Astrocyte (in vitro differentiated cells and primary cell): ENCODE measurements around the gene AMIGO1. TPM values are rescaled to one million over a fixed set of nuclear protein-coding genes. Genes with fewer than 3 reads are reported as not detected.

Source experiments
- DNase-seq: peaks from one replicate; pipeline ENCODE4 v3.0.0-alpha.2; 2010; ENCODE audit warnings: low read depth
- FAIRE-seq: peaks from 2 replicates; lab custom pipeline; 2011; peaks lifted over from hg19 to GRCh38; lab: Jason Lieb, UNC
- H2AFZ ChIP-seq: 2 replicates; pipeline ENCODE4 v1.6.0; 2012; ENCODE audit warnings: low read depth, low read length, inconsistent platforms
- H3K27ac ChIP-seq: 2 replicates; pipeline ENCODE4 v1.5.1; 2011; ENCODE audit warnings: low read depth, low read length, inconsistent platforms
- H3K27me3 ChIP-seq: 2 replicates; pipeline ENCODE4 v1.6.0; 2011; ENCODE audit warnings: low read length, inconsistent platforms; ENCODE audit not compliant: insufficient read depth
- H3K36me3 ChIP-seq: 2 replicates; pipeline ENCODE4 v1.5.1; 2011; ENCODE audit warnings: low read length, inconsistent platforms; ENCODE audit not compliant: insufficient read depth
- H3K4me1 ChIP-seq: 2 replicates; pipeline ENCODE4 v1.5.1; 2011; ENCODE audit warnings: low read length, inconsistent platforms; ENCODE audit not compliant: insufficient read depth
- H3K4me2 ChIP-seq: 2 replicates; pipeline ENCODE4 v1.6.0; 2012; ENCODE audit warnings: low read length, inconsistent platforms
- H3K4me3 ChIP-seq: 2 replicates; pipeline ENCODE4 v1.5.1; 2011; ENCODE audit warnings: low read depth, mild to moderate bottlenecking, low read length, inconsistent platforms; ENCODE audit not compliant: insufficient read depth
- H3K79me2 ChIP-seq: 2 replicates; pipeline ENCODE4 v1.6.0; 2012; ENCODE audit warnings: mild to moderate bottlenecking, low read length, inconsistent platforms; ENCODE audit not compliant: insufficient read depth
- H3K9ac ChIP-seq: 2 replicates; pipeline ENCODE4 v1.6.0; 2012; ENCODE audit warnings: mild to moderate bottlenecking, low read length, inconsistent platforms
- H3K9me3 ChIP-seq: 2 replicates; pipeline ENCODE4 v1.5.1; 2012; ENCODE audit warnings: low read depth, mild to moderate bottlenecking, low read length, inconsistent platforms; ENCODE audit not compliant: insufficient read depth
- H4K20me1 ChIP-seq: 2 replicates; pipeline ENCODE4 v1.6.0; 2012; ENCODE audit warnings: low read length, inconsistent platforms; ENCODE audit not compliant: insufficient read depth
- H3K27ac Mint-ChIP-seq: one replicate; pipeline ENCODE4 v1.8.0; 2021; ENCODE audit warnings: mild to moderate bottlenecking, mixed read lengths; ENCODE audit not compliant: unreplicated experiment
- H3K27me3 Mint-ChIP-seq: one replicate; pipeline ENCODE4 v1.8.0; 2021; ENCODE audit warnings: low read depth, mixed read lengths; ENCODE audit not compliant: unreplicated experiment
- H3K36me3 Mint-ChIP-seq: one replicate; pipeline ENCODE4 v1.8.0; 2021; ENCODE audit warnings: low read depth, mixed read lengths; ENCODE audit not compliant: unreplicated experiment
- H3K4me1 Mint-ChIP-seq: one replicate; pipeline ENCODE4 v1.8.0; 2021; ENCODE audit warnings: low read depth, mixed read lengths; ENCODE audit not compliant: unreplicated experiment
- H3K4me3 Mint-ChIP-seq: one replicate; pipeline ENCODE4 v1.8.0; 2021; ENCODE audit warnings: mild to moderate bottlenecking, moderate library complexity, mixed read lengths; ENCODE audit not compliant: unreplicated experiment
- H3K9me3 Mint-ChIP-seq: one replicate; pipeline ENCODE4 v1.8.0; 2021; ENCODE audit warnings: mild to moderate bottlenecking, mixed read lengths; ENCODE audit not compliant: unreplicated experiment
- EZH2 ChIP-seq: IDR thresholded peaks from 2 replicates; pipeline ENCODE4 v1.6.1; 2012; ENCODE audit warnings: mild to moderate bottlenecking, low read length, inconsistent platforms; ENCODE audit not compliant: insufficient read depth
- total RNA-seq: library from RNA; stranded (reverse); gene quantifications from 2 replicates; pipeline ENCODE4 v1.2.1, GENCODE V29; 2021
- TF ChIP-seq, protein P1 (sequence below): IDR thresholded peaks from 2 replicates; pipeline ENCODE4 v1.5.1; 2011; ENCODE audit warnings: low read depth, mild to moderate bottlenecking, inconsistent platforms, low read length, moderate library complexity; ENCODE audit not compliant: insufficient read depth

The AMIGO1 gene
- total RNA-seq, 1 donor from 2014 or later, result 1.8 TPM

DNA sequence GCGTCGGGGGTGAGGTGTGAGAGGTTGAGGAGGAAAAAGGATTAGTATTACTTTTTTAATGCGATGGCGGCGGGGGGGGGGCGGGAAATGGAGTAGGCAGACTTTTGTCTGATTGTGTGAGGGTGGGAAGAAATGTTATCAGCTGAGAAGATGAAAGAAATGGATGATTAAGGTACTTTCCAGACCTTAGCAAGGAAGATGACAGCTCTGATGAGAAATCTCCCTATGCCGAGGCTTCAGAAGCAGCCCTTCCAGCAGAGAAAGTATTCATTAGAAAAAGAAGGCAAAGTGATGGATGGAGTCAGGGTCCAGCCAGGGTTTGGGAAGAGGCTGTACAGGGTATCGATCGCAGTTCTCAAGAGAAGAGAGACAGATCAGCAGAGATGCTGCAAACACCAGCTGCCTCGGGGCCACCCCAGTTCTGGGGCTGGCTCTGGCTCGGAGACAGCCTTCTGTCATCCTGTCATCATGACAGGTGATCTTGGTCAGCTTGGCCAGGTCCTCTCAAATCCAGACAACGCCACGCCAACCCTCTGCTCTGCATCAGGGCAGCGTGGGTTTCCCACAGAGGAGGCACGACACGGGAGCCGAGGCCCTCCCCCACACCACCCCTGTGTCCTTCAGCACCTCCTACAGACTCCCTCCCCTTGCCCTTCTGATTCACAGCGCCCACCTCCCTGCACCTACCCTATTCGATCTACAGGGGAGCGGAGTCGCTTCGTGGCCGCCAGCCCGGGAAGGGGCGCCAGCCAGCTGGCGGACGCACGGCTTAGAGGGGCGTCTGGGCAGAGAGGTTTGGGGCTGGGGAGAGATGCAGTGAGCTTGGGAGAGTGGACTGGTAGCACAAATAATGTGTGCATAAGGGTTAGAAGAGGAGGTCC lies 26.5 kb downstream of the AMIGO1 start:
- H3K9me3 Mint-ChIP-seq, result no peaks in the 10 kb centered on the region
- TF ChIP-seq, protein P1, sequence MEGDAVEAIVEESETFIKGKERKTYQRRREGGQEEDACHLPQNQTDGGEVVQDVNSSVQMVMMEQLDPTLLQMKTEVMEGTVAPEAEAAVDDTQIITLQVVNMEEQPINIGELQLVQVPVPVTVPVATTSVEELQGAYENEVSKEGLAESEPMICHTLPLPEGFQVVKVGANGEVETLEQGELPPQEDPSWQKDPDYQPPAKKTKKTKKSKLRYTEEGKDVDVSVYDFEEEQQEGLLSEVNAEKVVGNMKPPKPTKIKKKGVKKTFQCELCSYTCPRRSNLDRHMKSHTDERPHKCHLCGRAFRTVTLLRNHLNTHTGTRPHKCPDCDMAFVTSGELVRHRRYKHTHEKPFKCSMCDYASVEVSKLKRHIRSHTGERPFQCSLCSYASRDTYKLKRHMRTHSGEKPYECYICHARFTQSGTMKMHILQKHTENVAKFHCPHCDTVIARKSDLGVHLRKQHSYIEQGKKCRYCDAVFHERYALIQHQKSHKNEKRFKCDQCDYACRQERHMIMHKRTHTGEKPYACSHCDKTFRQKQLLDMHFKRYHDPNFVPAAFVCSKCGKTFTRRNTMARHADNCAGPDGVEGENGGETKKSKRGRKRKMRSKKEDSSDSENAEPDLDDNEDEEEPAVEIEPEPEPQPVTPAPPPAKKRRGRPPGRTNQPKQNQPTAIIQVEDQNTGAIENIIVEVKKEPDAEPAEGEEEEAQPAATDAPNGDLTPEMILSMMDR, result no peak
- no peak for TF ChIP-seq EZH2
- peaks cover 18% of the 10 kb centered on the region for H3K79me2 ChIP-seq
- DNase-seq, result no peak
- H3K27me3 Mint-ChIP-seq, result peaks cover 16% of the 10 kb centered on the region
- peak overlapping the region; percentile 59 for H3K27ac Mint-ChIP-seq
- no peaks in the 10 kb centered on the region for H4K20me1 ChIP-seq
- H3K27me3 ChIP-seq, result peaks cover 19% of the 10 kb centered on the region
- peak overlapping the region; percentile 86 for H3K4me3 Mint-ChIP-seq
- no peaks in the 10 kb centered on the region for H3K9me3 ChIP-seq
- H3K4me3 ChIP-seq, result peak overlapping the region; percentile 69
- H3K4me2 ChIP-seq, result peak overlapping the region; percentile 99
- H2AFZ ChIP-seq, result peak overlapping the region; percentile 88
- H3K4me1 Mint-ChIP-seq, result peaks cover 12% of the 10 kb centered on the region
- H3K9ac ChIP-seq, result peak overlapping the region; percentile 34
- no peak for FAIRE-seq
- peaks cover 9% of the 10 kb centered on the region for H3K36me3 Mint-ChIP-seq
- H3K36me3 ChIP-seq, result peaks cover 5% of the 10 kb centered on the region
- no peak overlapping the region for H3K27ac ChIP-seq
- peaks cover 6% of the 10 kb centered on the region for H3K4me1 ChIP-seq

- no peak overlapping the region for H3K27ac ChIP-seq
- Mint-ChIP-seq H3K4me3 (no peak overlapping the region), H3K4me1 (peaks cover 12% of the 10 kb centered on the region), H3K27me3 (peaks cover 19% of the 10 kb centered on the region), H3K36me3 (peaks cover 4% of the 10 kb centered on the region), H3K27ac (no peak overlapping the region), H3K9me3 (no peaks in the 10 kb centered on the region)
- DNase-seq (no peak), FAIRE-seq (no peak)
- H2AFZ ChIP-seq, result no peak overlapping the region
- no peak overlapping the region for H3K9ac ChIP-seq
- H3K4me3 ChIP-seq, result no peak overlapping the region
- H3K79me2 ChIP-seq, result peaks cover 18% of the 10 kb centered on the region
- H4K20me1 ChIP-seq, result no peaks in the 10 kb centered on the region
- no peaks in the 10 kb centered on the region for H3K36me3 ChIP-seq
- H3K4me2 ChIP-seq, result no peak overlapping the region
- H3K4me1 ChIP-seq, result peaks cover 6% of the 10 kb centered on the region
- H3K27me3 ChIP-seq, result peaks cover 20% of the 10 kb centered on the region
- H3K9me3 ChIP-seq, result no peaks in the 10 kb centered on the region
- TF ChIP-seq, protein P1, result no peak
- TF ChIP-seq EZH2, result no peak
Observed at GRCh38 chr1:109482242-109482641, 27.3 kb downstream of the AMIGO1 start.

- FAIRE-seq, result no peak
- peaks cover 4% of the 10 kb centered on the region for H3K36me3 Mint-ChIP-seq
- H3K27me3 Mint-ChIP-seq, result peaks cover 25% of the 10 kb centered on the region
Observed at GRCh38 chr1:109481646-109482045, 27.9 kb downstream of the AMIGO1 start.

More at GRCh38 chr1:109481646-109482045, 27.9 kb downstream of the AMIGO1 start:
- no peak overlapping the region for H3K4me2 ChIP-seq
- H3K79me2 ChIP-seq, result peaks cover 18% of the 10 kb centered on the region
- H3K4me1 ChIP-seq, result peaks cover 6% of the 10 kb centered on the region
- peaks cover 12% of the 10 kb centered on the region for H3K4me1 Mint-ChIP-seq
- no peak overlapping the region for H3K27ac Mint-ChIP-seq
- H3K4me3 Mint-ChIP-seq, result no peak overlapping the region
- DNase-seq, result no peak
- TF ChIP-seq, protein P1, result no peak
- TF ChIP-seq EZH2, result no peak
- H3K36me3 ChIP-seq, result no peaks in the 10 kb centered on the region
- H3K9me3 Mint-ChIP-seq, result no peaks in the 10 kb centered on the region
- no peak overlapping the region for H3K4me3 ChIP-seq
- H2AFZ ChIP-seq, result no peak overlapping the region
- no peak overlapping the region for H3K9ac ChIP-seq
- H3K9me3 ChIP-seq, result no peaks in the 10 kb centered on the region
- H3K27ac ChIP-seq, result no peak overlapping the region
- H4K20me1 ChIP-seq, result no peaks in the 10 kb centered on the region
- H3K27me3 ChIP-seq, result peaks cover 20% of the 10 kb centered on the region
